GM21390 (cell line): ENCODE results near the gene PRPF39.
A peak's percentile ranks its signal among the peaks of the same experiment; 100 is the strongest.
"Not testable (repeated sequence)": the region's sequence is repeated elsewhere in the genome, so short reads cannot be mapped to it uniquely, and the experiment has no call there.

ENCODE experiments used
- ATAC-seq: cut with Tn5 transposase; IDR thresholded peaks from one replicate; pipeline ENCODE4 v1.9.1; 2021; ENCODE audit not compliant: unreplicated experiment

Gene PRPF39

GRCh38 chr14:45135156-45135555 lies 51.2 kb downstream of the PRPF39 start:
- no peak for ATAC-seq

- peak; percentile 33 for ATAC-seq
Measured at GRCh38 chr14:45135659-45136395, 51.9 kb downstream of the PRPF39 start, which contains the start of gene FANCM. Gene FANCM, plus strand, starts transcription at chr14:45135930. Its CDS starts 102 bp downstream, at chr14:45136032.

GRCh38 chr14:45136399-45136798 lies 52.5 kb downstream of the PRPF39 start:
- ATAC-seq, result no peak

GRCh38 chr14:45140661-45141187 lies 56.8 kb downstream of the PRPF39 start:
- no peak for ATAC-seq

GRCh38 chr14:45142083-45142482 lies 58.2 kb downstream of the PRPF39 start:
- not testable (repeated sequence) for ATAC-seq

- peak; percentile 64 for ATAC-seq
Measured at GRCh38 chr14:45144658-45145057, 60.7 kb downstream of the PRPF39 start.

GRCh38 chr14:45145214-45145613 lies 61.3 kb downstream of the PRPF39 start:
- ATAC-seq, result no peak

GRCh38 chr14:45149602-45150001 lies 65.7 kb downstream of the PRPF39 start:
- ATAC-seq, result no peak

GRCh38 chr14:45150386-45150890 lies 66.5 kb downstream of the PRPF39 start:
- ATAC-seq, result no peak

- ATAC-seq, result no peak
Measured at GRCh38 chr14:45156067-45156466, 72.2 kb downstream of the PRPF39 start.
